Nephron (organoid): ENCODE results near the gene SLC5A3.

ENCODE experiments used
- H3K27ac Mint-ChIP-seq, 3 experiments: 2 replicates each; pipeline ENCODE4 v1.8.0; 2020; ENCODE audit warnings: mixed read lengths in 3 of 3, mild to moderate bottlenecking in 2 of 3, moderate library complexity in 1 of 3
- H3K27me3 Mint-ChIP-seq: 2 replicates; pipeline ENCODE4 v1.8.0; 2021; ENCODE audit warnings: low read depth, mild to moderate bottlenecking, moderate library complexity, mixed read lengths
- H3K36me3 Mint-ChIP-seq: 2 replicates; pipeline ENCODE4 v1.8.0; 2020; ENCODE audit warnings: low read depth, mixed read lengths
- H3K4me1 Mint-ChIP-seq: 2 replicates; pipeline ENCODE4 v1.8.0; 2020; ENCODE audit warnings: mixed read lengths
- H3K4me3 Mint-ChIP-seq, 3 experiments: 2 replicates each; pipeline ENCODE4 v1.8.0; 2020; ENCODE audit warnings: mild to moderate bottlenecking in 3 of 3, mixed read lengths in 3 of 3, moderate library complexity in 2 of 3
- H3K9me3 Mint-ChIP-seq: 2 replicates; pipeline ENCODE4 v1.8.0; 2020; ENCODE audit warnings: mixed read lengths
- CTCF ChIP-seq, 3 experiments: fragments of 200-600 bp; sonication (generic); IDR thresholded peaks; one replicate each; pipeline ENCODE4 v1.5.0; 2021; ENCODE audit warnings: antibody characterized with exemption in 3 of 3; ENCODE audit not compliant: unreplicated experiment in 3 of 3

SLC5A3 gene

DNA sequence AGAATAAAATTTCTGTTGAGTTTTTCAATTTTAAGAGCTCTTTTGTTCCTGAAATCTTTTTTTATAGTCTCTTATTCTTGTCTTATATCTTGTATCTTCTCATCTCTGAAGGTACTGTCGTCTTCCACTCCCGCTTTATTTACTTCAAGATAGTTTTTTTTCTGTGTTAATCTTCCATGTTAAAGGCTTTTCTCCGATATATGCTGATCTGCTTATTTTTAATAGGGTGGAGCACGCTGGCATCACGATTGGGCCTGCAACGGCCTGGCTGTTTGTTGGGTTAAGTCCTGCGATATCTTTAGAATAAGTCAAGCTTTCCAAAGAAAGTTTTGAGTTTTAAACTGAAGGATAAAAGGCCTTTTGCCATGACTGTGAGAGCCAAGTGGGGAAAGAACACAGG lies 35.7 kb downstream of the SLC5A3 start:
- H3K4me3 Mint-ChIP-seq: no peak overlapping the region
- H3K36me3 Mint-ChIP-seq: peaks cover 45% of the 10 kb centered on the region
- TF ChIP-seq CTCF (IDR thresholded peaks at IDR 0.05; ENCODE audit: unreplicated experiment in 3 of 3): no peak
- no peaks in the 10 kb centered on the region for H3K27me3 Mint-ChIP-seq
- no peaks in the 10 kb centered on the region for H3K9me3 Mint-ChIP-seq
- H3K27ac Mint-ChIP-seq: no peak overlapping the region
- peaks cover 11% of the 10 kb centered on the region for H3K4me1 Mint-ChIP-seq

DNA sequence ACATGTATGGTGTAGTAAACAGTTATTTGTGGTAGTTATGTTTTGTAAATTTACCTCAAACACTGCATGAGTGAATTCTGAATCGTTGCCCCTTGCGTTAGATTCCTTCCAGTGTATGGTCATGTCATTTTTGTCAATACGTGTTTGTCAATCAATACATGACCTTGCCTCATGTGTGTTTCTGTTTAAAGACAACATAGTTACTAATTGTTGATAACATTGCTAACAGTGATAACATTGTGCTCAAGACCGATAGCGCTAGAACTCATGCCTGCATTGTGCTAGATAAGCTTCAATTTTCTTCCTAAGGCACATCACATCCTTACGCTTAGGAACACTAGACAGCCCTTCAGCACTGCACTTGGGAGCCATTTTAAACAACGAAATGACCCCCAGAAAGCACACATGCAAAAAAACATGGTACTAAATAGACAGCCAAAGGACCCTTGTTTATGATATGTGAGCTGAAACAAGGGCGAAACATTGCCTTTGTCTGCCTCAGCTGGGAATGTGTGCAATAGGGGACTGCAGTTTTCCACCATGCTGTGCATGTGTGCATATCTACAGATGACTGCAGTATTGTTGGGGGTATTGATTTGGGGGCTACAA lies 37.3 kb downstream of the SLC5A3 start:
- Mint-ChIP-seq H3K9me3 (no peaks in the 10 kb centered on the region), H3K36me3 (peaks cover 51% of the 10 kb centered on the region), H3K27me3 (no peaks in the 10 kb centered on the region)

DNA sequence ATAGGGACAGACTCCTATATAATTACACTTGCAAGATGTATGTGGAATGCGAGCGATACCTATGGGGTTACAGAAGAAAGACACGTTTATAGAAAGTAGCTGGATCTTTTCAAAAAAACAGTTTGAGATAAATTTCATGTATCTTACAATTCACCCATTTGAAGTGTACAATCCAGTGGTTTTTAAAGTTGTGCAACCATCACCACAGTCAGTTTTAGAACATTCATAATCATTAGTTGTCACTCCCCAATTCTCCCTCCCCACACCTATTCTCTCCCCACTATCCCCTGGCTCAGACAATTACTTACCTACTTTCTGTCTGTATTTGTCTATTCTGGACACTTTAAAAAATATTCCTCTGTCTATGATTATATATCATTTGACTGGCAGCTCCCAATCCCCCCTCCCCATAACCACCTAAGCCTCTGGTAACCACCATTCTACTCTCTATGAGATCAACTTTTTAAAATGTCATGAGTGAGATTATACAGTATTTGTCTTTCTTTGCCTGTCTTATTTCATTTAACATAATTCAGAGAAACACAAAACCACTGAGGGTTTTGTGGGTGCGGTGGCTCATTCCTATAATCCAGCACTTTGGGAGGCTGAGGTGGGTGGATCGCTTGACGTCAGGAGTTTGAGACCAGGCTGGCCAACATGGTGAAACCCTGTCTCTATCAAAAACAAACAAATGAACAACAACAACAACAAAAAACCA lies 39.1 kb downstream of the SLC5A3 start:
- TF ChIP-seq CTCF (IDR thresholded peaks at IDR 0.05; ENCODE audit: unreplicated experiment in 3 of 3): no peak
- Mint-ChIP-seq H3K27ac (no peak overlapping the region), H3K9me3 (peaks cover 3% of the 10 kb centered on the region), H3K27me3 (no peaks in the 10 kb centered on the region), H3K4me1 (peaks cover 10% of the 10 kb centered on the region), H3K36me3 (peaks cover 59% of the 10 kb centered on the region), H3K4me3 (no peak overlapping the region)

More for the DNA sequence above, 37.3 kb downstream of the SLC5A3 start:
- no peak overlapping the region for H3K27ac Mint-ChIP-seq
- peaks cover 10% of the 10 kb centered on the region for H3K4me1 Mint-ChIP-seq
- no peak for TF ChIP-seq CTCF (IDR thresholded peaks at IDR 0.05; ENCODE audit: unreplicated experiment in 3 of 3)
- H3K4me3 Mint-ChIP-seq: no peak overlapping the region

- peaks cover 10% of the 10 kb centered on the region for H3K4me1 Mint-ChIP-seq
- H3K9me3 Mint-ChIP-seq: peaks cover 3% of the 10 kb centered on the region
- no peak overlapping the region for H3K27ac Mint-ChIP-seq
- no peak for TF ChIP-seq CTCF (IDR thresholded peaks at IDR 0.05; ENCODE audit: unreplicated experiment in 3 of 3)
- no peaks in the 10 kb centered on the region for H3K27me3 Mint-ChIP-seq
- peaks cover 61% of the 10 kb centered on the region for H3K36me3 Mint-ChIP-seq
- no peak overlapping the region for H3K4me3 Mint-ChIP-seq
Measured at GRCh38 chr21:34113842-34114241, 40.5 kb downstream of the SLC5A3 start.

- H3K4me1 Mint-ChIP-seq: peaks cover 16% of the 10 kb centered on the region
- peaks cover 58% of the 10 kb centered on the region for H3K36me3 Mint-ChIP-seq
- H3K4me3 Mint-ChIP-seq: no peak overlapping the region
- TF ChIP-seq CTCF (IDR thresholded peaks at IDR 0.05; ENCODE audit: unreplicated experiment in 3 of 3): no peak
- H3K27ac Mint-ChIP-seq: no peak overlapping the region
- H3K27me3 Mint-ChIP-seq: no peaks in the 10 kb centered on the region
- peaks cover 3% of the 10 kb centered on the region for H3K9me3 Mint-ChIP-seq
Measured at GRCh38 chr21:34115160-34115559, 41.8 kb downstream of the SLC5A3 start.

DNA sequence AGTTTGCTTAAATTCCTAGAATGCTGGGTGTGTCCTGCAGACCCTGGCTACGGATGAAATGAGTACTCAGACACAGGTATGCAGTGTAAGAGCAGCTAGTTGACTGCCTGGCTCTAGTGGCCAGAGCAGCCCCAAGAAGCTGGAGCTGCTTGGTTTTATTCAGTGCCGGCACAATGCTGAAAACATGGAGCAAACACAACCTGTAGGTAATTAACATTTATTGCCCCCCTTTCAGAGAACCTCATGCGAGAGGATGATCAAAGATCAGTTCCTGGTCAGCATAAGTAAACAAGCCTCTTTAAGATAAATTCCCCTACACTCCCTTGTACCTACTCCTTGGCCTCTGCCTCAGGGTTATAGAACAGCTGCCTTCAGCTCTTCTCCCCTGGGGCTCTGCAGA lies 43.2 kb downstream of the SLC5A3 start:
- H3K9me3 Mint-ChIP-seq: peaks cover 3% of the 10 kb centered on the region
- no peak overlapping the region for H3K4me3 Mint-ChIP-seq
- TF ChIP-seq CTCF (IDR thresholded peaks at IDR 0.05; ENCODE audit: unreplicated experiment in 3 of 3): no peak
- H3K27ac Mint-ChIP-seq: no peak overlapping the region
- peaks cover 25% of the 10 kb centered on the region for H3K4me1 Mint-ChIP-seq
- peaks cover 59% of the 10 kb centered on the region for H3K36me3 Mint-ChIP-seq
- no peaks in the 10 kb centered on the region for H3K27me3 Mint-ChIP-seq
